A549 (cell line): ENCODE measurements around the gene C1orf21. TPM values are rescaled to one million over a fixed set of nuclear protein-coding genes. Genes with fewer than 3 reads are reported as not detected.

Experiments
- ATAC-seq, 2 experiments: fragments of 200-7000 bp in 1 of 2; fragments of >200 bp in 1 of 2; cut with Nextera tagmentation in 1 of 2; cut with Tn5 transposase in 1 of 2; 3 replicates each; pipeline versions ENCODE4 v1.8.0 to v1.9.1; 2018 to 2020; ENCODE audit warnings: mild to moderate bottlenecking in 1 of 2, moderate library complexity in 1 of 2
- CTCF ChIA-PET: fragments of 300-600 bp; sonication (Branson Sonifier 250); formaldehyde crosslinking; extraction: SDS; loops from one replicate; lab custom pipeline; 2021; ENCODE audit warnings: antibody characterized with exemption, inconsistent platforms; lab: Yijun Ruan, JAX
- POLR2A ChIA-PET: fragments of 350-600 bp; formaldehyde crosslinking; extraction: SDS; loops from one replicate; lab custom pipeline; 2021; ENCODE audit warnings: antibody characterized with exemption, inconsistent platforms; lab: Yijun Ruan, JAX
- DNase-seq, 2 experiments: peaks; one replicate each; pipeline versions ENCODE4 v3.0.0 to v3.0.0-alpha.2; 2011 to 2016; ENCODE audit warnings: low read depth in 1 of 2, low spot score in 1 of 2
- FAIRE-seq: peaks from 2 replicates; lab custom pipeline; 2011; peaks lifted over from hg19 to GRCh38; lab: Jason Lieb, UNC
- H3K27ac ChIP-seq, 2 experiments: fragments of >200 bp; sonication (Bioruptor Twin); formaldehyde crosslinking; 3 replicates each; pipeline ENCODE4 v1.5.1; 2016 to 2017
- H3K4me1 ChIP-seq: fragments of >200 bp; sonication (Bioruptor Twin); formaldehyde crosslinking; 3 replicates; pipeline ENCODE4 v1.6.1; 2016
- H3K4me2 ChIP-seq: fragments of >200 bp; sonication (Bioruptor Twin); formaldehyde crosslinking; 3 replicates; pipeline ENCODE4 v1.6.1; 2016
- H3K4me3 ChIP-seq: fragments of >200 bp; sonication (Bioruptor Twin); formaldehyde crosslinking; 3 replicates; pipeline ENCODE4 v1.5.1; 2016
- H3K9me3 ChIP-seq: fragments of >200 bp; sonication (Bioruptor Twin); formaldehyde crosslinking; 3 replicates; pipeline ENCODE4 v1.6.1; 2016
- BHLHE40 ChIP-seq: IDR thresholded peaks from 2 replicates; pipeline ENCODE4 v1.6.1; 2012; ENCODE audit warnings: low read depth, low read length, inconsistent platforms
- CHD2 ChIP-seq: fragments of 150-350 bp; IDR thresholded peaks from 2 replicates; pipeline ENCODE4 v1.6.1; 2014; ENCODE audit warnings: low read length; ENCODE audit not compliant: partially characterized antibody
- CHD4 ChIP-seq: fragments of 200-600 bp; sonication (generic); IDR thresholded peaks from 2 replicates; pipeline ENCODE4 v1.6.1; 2016; ENCODE audit warnings: antibody characterized with exemption, mild to moderate bottlenecking, borderline replicate concordance
- EP300 ChIP-seq, 2 experiments: fragments of >200 bp; sonication (Bioruptor Twin); formaldehyde crosslinking; IDR thresholded peaks; 2 replicates in 1 of 2; 3 replicates in 1 of 2; pipeline ENCODE4 v1.6.1; 2016 to 2017
- FOSB ChIP-seq: fragments of 250-450 bp; sonication (Bioruptor Pico); IDR thresholded peaks from 2 replicates; pipeline ENCODE4 v1.5.0; 2020; ENCODE audit warnings: mild to moderate bottlenecking, moderate library complexity
- FOSL2 ChIP-seq, 2 experiments: fragments of 450-650 bp in 1 of 2; fragments of >200 bp in 1 of 2; sonication (Bioruptor Twin) in 1 of 2; formaldehyde crosslinking; IDR thresholded peaks; 2 replicates each; pipeline versions ENCODE4 v1.5.0 to v1.6.1; 2016 to 2020; ENCODE audit warnings: mild to moderate bottlenecking in 1 of 2, moderate library complexity in 1 of 2
- FOXS1 ChIP-seq: fragments of 250-450 bp; sonication (Bioruptor Pico); IDR thresholded peaks from 2 replicates; pipeline ENCODE4 v1.5.0; 2020; ENCODE audit warnings: mild to moderate bottlenecking, moderate library complexity
- HOXB5 ChIP-seq: fragments of 250-450 bp; sonication (Bioruptor Pico); IDR thresholded peaks from 2 replicates; pipeline ENCODE4 v1.5.0; 2020; ENCODE audit warnings: mild to moderate bottlenecking, moderate library complexity
- JUN ChIP-seq, 2 experiments: fragments of >200 bp; sonication (Bioruptor Twin); formaldehyde crosslinking; IDR thresholded peaks; 2 replicates in 1 of 2; 3 replicates in 1 of 2; pipeline ENCODE4 v1.6.1; 2016 to 2017
- JUNB ChIP-seq: fragments of >200 bp; sonication (Bioruptor Twin); formaldehyde crosslinking; IDR thresholded peaks from 2 replicates; pipeline ENCODE4 v1.6.1; 2016
- KDM5A ChIP-seq: fragments of 200-600 bp; sonication (generic); IDR thresholded peaks from 2 replicates; pipeline ENCODE4 v1.6.1; 2016; ENCODE audit warnings: antibody characterized with exemption, mild to moderate bottlenecking
- MAFK ChIP-seq: fragments of 450-650 bp; IDR thresholded peaks from 2 replicates; pipeline ENCODE4 v1.6.1; 2014; ENCODE audit not compliant: partially characterized antibody
- MYC ChIP-seq: IDR thresholded peaks from 2 replicates; pipeline ENCODE4 v1.6.1; 2012; ENCODE audit warnings: mild to moderate bottlenecking, inconsistent platforms, low read length, improper control_type of control experiment, borderline replicate concordance
- PHF8 ChIP-seq: fragments of 200-600 bp; sonication (generic); IDR thresholded peaks from 2 replicates; pipeline ENCODE4 v1.6.1; 2016; ENCODE audit warnings: low read depth, mild to moderate bottlenecking, antibody characterized with exemption, moderate library complexity, borderline replicate concordance
- RAD21 ChIP-seq, 2 experiments: fragments of >200 bp in 1 of 2; sonication (Bioruptor Twin) in 1 of 2; formaldehyde crosslinking in 1 of 2; IDR thresholded peaks in 1 of 2; conservative IDR thresholded peaks in 1 of 2; 2 replicates in 1 of 2; 3 replicates in 1 of 2; pipeline ENCODE4 v1.6.1; 2012 to 2018; ENCODE audit warnings: inconsistent platforms in 1 of 2
- RNF2 ChIP-seq: fragments of 200-600 bp; sonication (generic); IDR thresholded peaks from 2 replicates; pipeline ENCODE4 v1.6.1; 2016; ENCODE audit warnings: low read depth, mild to moderate bottlenecking, antibody characterized with exemption, moderate library complexity, borderline replicate concordance
- SMC3 ChIP-seq: fragments of >200 bp; sonication (Bioruptor Twin); formaldehyde crosslinking; IDR thresholded peaks from 3 replicates; pipeline ENCODE4 v1.6.1; 2018; ENCODE audit warnings: inconsistent platforms
- SREBF2 ChIP-seq: fragments of 450-650 bp; IDR thresholded peaks from 2 replicates; pipeline ENCODE4 v1.6.1; 2014; ENCODE audit warnings: mild to moderate bottlenecking, moderate library complexity
- TFCP2L1 ChIP-seq: fragments of 250-450 bp; sonication (Bioruptor Pico); IDR thresholded peaks from 2 replicates; pipeline ENCODE4 v1.5.0; 2021; ENCODE audit warnings: mild to moderate bottlenecking
- ZFP36 ChIP-seq: fragments of 450-650 bp; IDR thresholded peaks from 2 replicates; pipeline ENCODE4 v1.6.1; 2014; ENCODE audit warnings: borderline replicate concordance; ENCODE audit not compliant: partially characterized antibody
- WGBS: methylation state at CpG from one replicate; pipeline ENCODE4 v1.1.6; 2017; ENCODE audit errors: missing lambda C conversion rate; 5-methylcytosine and 5-hydroxymethylcytosine counted together
- polyA plus RNA-seq, 4 experiments: library from polyadenylated mRNA; depleted of rRNA in 3 of 4; stranded (reverse); fragments of >200 nt; fragmentation: RNase III in 1 of 4; extraction: RNeasy Plus Mini Kit Qiagen cat#74134 plus additional on column Dnase treatment in 1 of 4; gene quantifications; 2 replicates in 3 of 4; 3 replicates in 1 of 4; pipeline ENCODE4 v1.2.3, GENCODE V29; 2011 to 2017
- TF ChIP-seq, protein P1 (sequence below): IDR thresholded peaks from 2 replicates; pipeline ENCODE4 v1.6.1; 2012; ENCODE audit warnings: low read depth, borderline replicate concordance
- TF ChIP-seq, protein P2 (sequence below): IDR thresholded peaks from 2 replicates; pipeline ENCODE4 v1.6.1; 2012

Gene C1orf21
- polyA plus RNA-seq, 2 of the 4 experiments (the other 2 are of a cell fraction) = 11.4 to 11.6 TPM

DNA sequence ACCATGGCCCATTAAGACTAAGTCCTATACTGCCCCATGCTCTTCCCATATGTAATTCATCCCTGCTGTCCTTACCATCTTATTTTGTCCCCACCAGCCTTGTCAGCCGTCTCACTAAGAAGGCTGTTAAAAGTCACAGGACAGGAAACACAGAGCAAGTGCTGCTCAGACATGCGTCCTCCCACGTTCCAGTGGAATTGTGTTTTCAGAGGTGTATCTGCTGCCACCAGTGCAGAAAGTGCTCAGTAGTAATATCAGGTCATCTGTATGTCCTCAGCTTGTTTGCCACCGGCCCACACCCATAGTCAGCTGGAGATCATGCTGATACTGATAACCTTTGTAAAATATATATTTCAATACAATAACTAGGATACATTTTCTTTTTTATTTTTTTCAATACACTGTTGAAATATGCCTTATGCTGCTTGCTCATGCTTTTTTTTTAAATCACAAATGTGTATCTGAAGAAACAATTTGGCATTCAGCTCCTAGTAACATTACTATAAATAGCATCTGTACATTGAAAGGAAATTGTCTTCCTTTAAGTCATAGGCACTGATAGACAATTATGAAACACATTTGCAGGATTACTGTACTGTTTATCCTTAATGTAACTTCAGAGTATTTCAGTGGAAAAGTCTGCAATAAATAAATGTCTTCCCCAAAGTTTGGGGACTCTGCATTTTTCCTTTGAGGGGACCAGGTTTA lies 211.0 kb downstream of the C1orf21 start:
- ATAC-seq (no peak), FAIRE-seq (no peak), DNase-seq (no peak)
- Histone ChIP-seq H3K9me3 (no peaks in the 10 kb centered on the region), H3K4me2 (peak overlapping the region; percentile 29; the same call in 2 of the 3 replicates), H3K4me3 (no peak overlapping the region), H3K4me1 (peaks cover 53% of the 10 kb centered on the region), H3K27ac (peak overlapping the region; percentile 43 to 83; a peak in 5 of 6 replicates)
- TF ChIP-seq, protein P1, sequence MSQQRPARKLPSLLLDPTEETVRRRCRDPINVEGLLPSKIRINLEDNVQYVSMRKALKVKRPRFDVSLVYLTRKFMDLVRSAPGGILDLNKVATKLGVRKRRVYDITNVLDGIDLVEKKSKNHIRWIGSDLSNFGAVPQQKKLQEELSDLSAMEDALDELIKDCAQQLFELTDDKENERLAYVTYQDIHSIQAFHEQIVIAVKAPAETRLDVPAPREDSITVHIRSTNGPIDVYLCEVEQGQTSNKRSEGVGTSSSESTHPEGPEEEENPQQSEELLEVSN = no peak
- no peak for TF ChIP-seq FOSL2 (IDR thresholded peaks at IDR 0.05)
- no peak for TF ChIP-seq FOSL2 (CRISPR knock-in tag; IDR thresholded peaks at IDR 0.05)
- TF ChIP-seq BHLHE40 = no peak
- TF ChIP-seq SREBF2 = no peak
- no peak for TF ChIP-seq SMC3
- TF ChIP-seq CHD4 = no peak
- TF ChIP-seq JUNB = no peak
- TF ChIP-seq CHD2 = no peak
- no peak for TF ChIP-seq KDM5A
- no peak for TF ChIP-seq FOXS1
- TF ChIP-seq JUN (IDR thresholded peaks at IDR 0.05) = no peak
- no peak for TF ChIP-seq PHF8
- no peak for TF ChIP-seq EP300 (IDR thresholded peaks at IDR 0.05)
- TF ChIP-seq RNF2 = no peak
- no peak for TF ChIP-seq MAFK
- TF ChIP-seq ZFP36 = no peak
- TF ChIP-seq RAD21 (conservative IDR thresholded peaks at IDR 0.05 in 1 of 2, IDR thresholded peaks at IDR 0.05 in 1 of 2) = no peak
- TF ChIP-seq FOSB (CRISPR knock-in tag) = no peak
- WGBS = 55% methylated on average over 4 of the region's 4 CpGs
- ChIA-PET CTCF (interaction anchor here (2.5 kb wide), 1 partner anchor 66 kb away, joined by 8 read pairs; no protein-coding TSS in a partner anchor), POLR2A (no interaction called here)

DNA sequence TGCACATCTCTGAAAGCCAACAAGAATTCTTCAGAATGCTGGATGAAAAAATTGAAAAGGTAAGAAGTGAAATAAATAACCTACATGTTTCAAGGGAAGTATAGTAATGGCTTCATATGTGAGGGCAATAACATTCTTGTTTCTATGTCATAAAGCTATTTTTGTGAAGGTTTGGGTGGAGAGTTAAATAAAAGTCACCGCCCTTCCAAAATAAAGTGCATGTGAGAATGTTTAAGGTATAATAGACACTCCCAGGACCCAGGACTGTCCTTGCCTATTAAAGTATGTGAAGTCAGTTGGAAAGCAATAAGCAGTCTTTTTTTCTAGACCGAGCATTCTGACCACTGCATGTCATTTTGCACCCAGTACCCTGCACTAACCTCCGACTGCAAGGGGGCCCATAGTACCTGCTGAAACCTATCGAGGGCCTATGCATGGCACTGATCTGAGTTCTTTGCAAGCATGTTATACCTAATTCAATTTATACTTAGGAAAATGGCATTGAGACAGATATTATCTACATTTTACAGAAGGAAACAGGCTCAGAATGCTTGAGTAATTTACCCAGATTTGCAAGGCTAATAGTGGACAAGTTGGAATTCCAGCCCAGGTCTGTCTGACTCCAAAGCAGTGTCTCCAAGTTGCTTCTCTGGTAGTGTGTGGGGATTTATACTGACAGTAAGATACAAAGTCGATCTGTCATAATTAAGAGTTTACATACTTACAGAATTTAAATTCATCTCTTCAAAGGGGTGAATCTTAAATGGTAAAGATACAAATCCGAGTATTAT lies 211.8 kb downstream of the C1orf21 start:
- Histone ChIP-seq H3K4me1 (peaks cover 45% of the 10 kb centered on the region), H3K9me3 (no peaks in the 10 kb centered on the region), H3K27ac (peak overlapping the region in 1 of 2 experiments; percentile 54; a peak in 2 of 6 replicates), H3K4me2 (no peak overlapping the region; the same call in 2 of the 3 replicates), H3K4me3 (no peak overlapping the region)
- 58% methylated on average over 6 of the region's 6 CpGs for WGBS
- DNase-seq = no peak
- TF ChIP-seq RNF2 (no peak), HOXB5 (CRISPR knock-in tag) (no peak), MYC (no peak), KDM5A (no peak), CHD2 (no peak), TFCP2L1 (CRISPR knock-in tag) (no peak)
- TF ChIP-seq, protein P2, sequence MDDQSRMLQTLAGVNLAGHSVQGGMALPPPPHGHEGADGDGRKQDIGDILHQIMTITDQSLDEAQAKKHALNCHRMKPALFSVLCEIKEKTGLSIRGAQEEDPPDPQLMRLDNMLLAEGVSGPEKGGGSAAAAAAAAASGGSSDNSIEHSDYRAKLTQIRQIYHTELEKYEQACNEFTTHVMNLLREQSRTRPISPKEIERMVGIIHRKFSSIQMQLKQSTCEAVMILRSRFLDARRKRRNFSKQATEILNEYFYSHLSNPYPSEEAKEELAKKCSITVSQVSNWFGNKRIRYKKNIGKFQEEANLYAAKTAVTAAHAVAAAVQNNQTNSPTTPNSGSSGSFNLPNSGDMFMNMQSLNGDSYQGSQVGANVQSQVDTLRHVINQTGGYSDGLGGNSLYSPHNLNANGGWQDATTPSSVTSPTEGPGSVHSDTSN = no peak
- POLR2A ChIA-PET = no interaction called here
- CTCF ChIA-PET = interaction anchor here (2.5 kb wide), 1 partner anchor 66 kb away, joined by 8 read pairs; no protein-coding TSS in a partner anchor
- ATAC-seq = no peak
- no peak for FAIRE-seq
